Endothelial cell of umbilical vein (primary cell): Measurements from ENCODE around the gene EFNA5. TPM values are rescaled to one million over a fixed set of nuclear protein-coding genes. Genes with fewer than 3 reads are reported as not detected.

Source experiments
- BruUV-seq: library from RNA; stranded (reverse); fragments of 400-500 nt; replicated peaks from 2 replicates; lab custom pipeline; 2021; lab: Mats Ljungman, UMichigan
- CTCF ChIA-PET: fragments of 300-600, 350-600 bp; sonication (Branson Sonifier 250); formaldehyde crosslinking; loops from one replicate; lab custom pipeline; 2021; ENCODE audit warnings: antibody characterized with exemption, inconsistent platforms; lab: Charles Lee
- POLR2A ChIA-PET: fragments of 300-600, 350-600 bp; sonication (Branson Sonifier 250); formaldehyde crosslinking; loops from one replicate; lab custom pipeline; 2021; ENCODE audit warnings: antibody characterized with exemption, inconsistent platforms; lab: Charles Lee
- DNase-seq: peaks from one replicate; pipeline ENCODE4 v3.0.0-alpha.2; 2011; ENCODE audit warnings: low read depth, low spot score
- FAIRE-seq: peaks from 2 replicates; lab custom pipeline; 2011; peaks lifted over from hg19 to GRCh38; lab: Jason Lieb, UNC
- H2AFZ ChIP-seq: 2 replicates; pipeline ENCODE4 v1.6.0; 2012; ENCODE audit warnings: low read depth, low read length, control low read depth, inconsistent platforms
- H3K27ac ChIP-seq: 2 replicates; pipeline ENCODE4 v1.5.1; 2011; ENCODE audit warnings: low read depth, mild to moderate bottlenecking, control low read depth, low read length, moderate library complexity; ENCODE audit not compliant: insufficient read depth
- H3K27me3 ChIP-seq, 2 experiments: 2 replicates each; pipeline versions ENCODE4 v1.6.0 to v1.6.1; 2011; ENCODE audit warnings: low read length in 2 of 2, mixed read lengths in 1 of 2; ENCODE audit not compliant: control insufficient read depth in 2 of 2, insufficient read depth in 2 of 2
- H3K36me3 ChIP-seq, 2 experiments: 2 replicates in 1 of 2; 3 replicates in 1 of 2; pipeline ENCODE4 v1.5.1; 2011; ENCODE audit warnings: low read length in 2 of 2, mild to moderate bottlenecking in 1 of 2, moderate library complexity in 1 of 2; ENCODE audit not compliant: control insufficient read depth in 2 of 2, insufficient read depth in 2 of 2; ENCODE audit errors: extremely low read depth in 1 of 2
- H3K4me1 ChIP-seq: 3 replicates; pipeline ENCODE4 v1.5.1; 2011; ENCODE audit warnings: mild to moderate bottlenecking, low read length; ENCODE audit not compliant: control insufficient read depth, insufficient read depth; ENCODE audit errors: extremely low read depth
- H3K4me2 ChIP-seq: 2 replicates; pipeline ENCODE4 v1.6.1; 2011; ENCODE audit warnings: low read length, control low read depth, mixed read lengths; ENCODE audit not compliant: insufficient read depth
- H3K4me3 ChIP-seq, 3 experiments: fragments of 200-600 bp in 1 of 3; sonication (generic), shearing (Covaris generic) in 1 of 3; replicated peaks in 1 of 3; 2 replicates each; pipeline ENCODE4 v1.5.1; 2011 to 2016; ENCODE audit warnings: control low read depth in 3 of 3, low read length in 3 of 3, mild to moderate bottlenecking in 2 of 3, inconsistent platforms in 1 of 3, low read depth in 1 of 3, moderate library complexity in 1 of 3; ENCODE audit not compliant: insufficient read depth in 1 of 3
- H3K79me2 ChIP-seq: 2 replicates; pipeline ENCODE4 v1.6.0; 2012; ENCODE audit warnings: low read length, inconsistent platforms; ENCODE audit not compliant: control insufficient read depth, insufficient read depth
- H3K9ac ChIP-seq: replicated peaks from 2 replicates; pipeline ENCODE3; 2011; ENCODE audit warnings: low read length, control low read depth; ENCODE audit not compliant: insufficient read depth; ENCODE audit errors: extremely low read depth
- H3K9me1 ChIP-seq: replicated peaks from 3 replicates; pipeline ENCODE4 v1.6.0; 2011; ENCODE audit warnings: mild to moderate bottlenecking, low read length; ENCODE audit not compliant: control insufficient read depth, insufficient read depth; ENCODE audit errors: extremely low read depth
- H3K9me3 ChIP-seq: replicated peaks from 2 replicates; pipeline ENCODE4 v1.5.1; 2012; ENCODE audit warnings: low read length, inconsistent platforms; ENCODE audit not compliant: control insufficient read depth, insufficient read depth
- H4K20me1 ChIP-seq: replicated peaks from 2 replicates; pipeline ENCODE3; 2011; ENCODE audit warnings: mild to moderate bottlenecking, low read length; ENCODE audit not compliant: control insufficient read depth, insufficient read depth; ENCODE audit errors: extremely low read depth
- CTCF ChIP-seq, 2 donors: IDR thresholded peaks; 1 replicate in 1 of 2; 2 replicates in 1 of 2; pipeline ENCODE4 v1.5.1; 2011; ENCODE audit warnings: low read length in 2 of 2, mild to moderate bottlenecking in 2 of 2, moderate library complexity in 2 of 2, control low read depth in 1 of 2, inconsistent platforms in 1 of 2, low read depth in 1 of 2; ENCODE audit not compliant: insufficient read depth in 1 of 2; ENCODE audit errors: extremely low read depth in 1 of 2
- EZH2 ChIP-seq: IDR thresholded peaks from 2 replicates; pipeline ENCODE4 v1.6.1; 2012; ENCODE audit warnings: borderline replicate concordance, low read depth, mild to moderate bottlenecking, moderate library complexity, low read length, inconsistent platforms; ENCODE audit not compliant: severe bottlenecking
- GATA2 ChIP-seq: IDR thresholded peaks from 2 replicates; pipeline ENCODE4 v1.7.0; 2011; ENCODE audit warnings: low read depth, mild to moderate bottlenecking, moderate library complexity, mixed read lengths, low read length; ENCODE audit not compliant: insufficient read length, insufficient read depth
- JUN ChIP-seq: IDR thresholded peaks from 2 replicates; pipeline ENCODE4 v1.6.1; 2011; ENCODE audit warnings: borderline replicate concordance, low read depth; ENCODE audit not compliant: insufficient read length, insufficient read depth
- MAX ChIP-seq: IDR thresholded peaks from 2 replicates; pipeline ENCODE4 v1.6.1; 2011; ENCODE audit not compliant: insufficient read depth, insufficient read length
- MYC ChIP-seq: IDR thresholded peaks from one replicate; pipeline ENCODE4 v1.6.1; 2011; ENCODE audit warnings: mild to moderate bottlenecking, low read depth, low read length
- POLR2A ChIP-seq: IDR thresholded peaks from 2 replicates; pipeline ENCODE4 v1.6.1; 2012; ENCODE audit warnings: low read depth, mild to moderate bottlenecking, control low read depth, low read length
- POLR2AphosphoS5 ChIP-seq: IDR thresholded peaks from 2 replicates; pipeline ENCODE4 v1.6.1; 2012; ENCODE audit warnings: low read depth, mild to moderate bottlenecking, control low read depth, low read length, moderate library complexity; ENCODE audit not compliant: insufficient read depth
- dilution Hi-C: fragments of 300-500 bp; cut with MboI; formaldehyde crosslinking; loops from one replicate; pipeline ENCODE4 v1.15.0; 2019; ENCODE audit warnings: low sequenced_read_pairs; ENCODE audit not compliant: extremely low pct_ligation_motif_present
- intact Hi-C: fragments of 100-400 bp; cut with micrococcal nuclease; formaldehyde crosslinking; loops from one replicate; pipeline ENCODE4 v1.10.0; 2022
- polyA plus RNA-seq, 4 experiments: library from polyadenylated mRNA; depleted of rRNA in 3 of 4; stranded (reverse) in 3 of 4; unstranded in 1 of 4; fragments of >200 nt; gene quantifications; 2 replicates each; pipeline versions ENCODE4 v1.2.1 to v1.2.3, GENCODE V29; 2011 to 2012; ENCODE audit warnings: missing spikeins in 1 of 4
- total RNA-seq: library from RNA; stranded (reverse); gene quantifications from 2 replicates; pipeline ENCODE4 v1.2.3, GENCODE V29; 2021

Gene EFNA5
- total and polyA plus RNA-seq, 2 donors (not counting 3 experiments of a cell fraction or from before 2014, with no cell fraction given) = 13.6 to 22.1 TPM

- no peak for DNase-seq
- intact Hi-C loops = no loop called here
- CTCF ChIA-PET = interaction anchor here (0.8 to 1.2 kb wide), 2 partner anchors 16 to 48 kb away, joined by 3 read pairs; no protein-coding TSS in a partner anchor
- Histone ChIP-seq H3K4me2 (no peak overlapping the region), H3K9me1 (no peaks in the 10 kb centered on the region), H3K9me3 (no peaks in the 10 kb centered on the region), H4K20me1 (no peaks in the 10 kb centered on the region), H3K27me3 (no peaks in the 10 kb centered on the region), H3K27ac (no peak overlapping the region), H3K4me1 (no peaks in the 10 kb centered on the region), H3K36me3 (no peaks in the 10 kb centered on the region), H3K4me3 (no peak overlapping the region), H3K9ac (no peak overlapping the region), H3K79me2 (peaks cover 2% of the 10 kb centered on the region), H2AFZ (no peak overlapping the region)
- TF ChIP-seq POLR2AphosphoS5 (no peak), JUN (no peak), MAX (no peak), GATA2 (no peak), MYC (no peak), POLR2A (no peak), EZH2 (no peak)
- BruUV-seq = no TSS peak
- dilution Hi-C loops = no loop called here
- POLR2A ChIA-PET = no interaction called here
- no peak for FAIRE-seq
Observed at GRCh38 chr5:107619781-107620180, 51.0 kb downstream of the EFNA5 start.

GRCh38 chr5:107618242-107618641 is 52.5 kb downstream of the EFNA5 start:
- Histone ChIP-seq H3K9me1 (no peaks in the 10 kb centered on the region), H3K79me2 (peaks cover 6% of the 10 kb centered on the region), H3K4me3 (no peak overlapping the region), H3K4me1 (no peaks in the 10 kb centered on the region), H3K9ac (no peak overlapping the region), H3K36me3 (no peaks in the 10 kb centered on the region), H3K4me2 (no peak overlapping the region), H3K9me3 (no peaks in the 10 kb centered on the region), H4K20me1 (no peaks in the 10 kb centered on the region), H3K27ac (no peak overlapping the region), H2AFZ (no peak overlapping the region), H3K27me3 (no peaks in the 10 kb centered on the region)
- no TSS peak for BruUV-seq
- dilution Hi-C loops (no loop called here), intact Hi-C loops (no loop called here)
- ChIA-PET CTCF (interaction anchor here (1.1 kb wide), 1 partner anchor 46 kb away, joined by 3 read pairs; no protein-coding TSS in a partner anchor), POLR2A (no interaction called here)
- FAIRE-seq = no peak
- TF ChIP-seq JUN = no peak
- no peak for TF ChIP-seq CTCF (IDR thresholded peaks at IDR 0.05; ENCODE audit: extremely low read depth in 1 of 2, insufficient read depth in 1 of 2, low read depth in 1 of 2, low read length in 2 of 2)
- TF ChIP-seq POLR2AphosphoS5 = no peak
- no peak for TF ChIP-seq MYC
- TF ChIP-seq GATA2 = no peak
- TF ChIP-seq POLR2A = no peak
- DNase-seq = peak; percentile 46
